Karpas-422 (cell line): ENCODE results near the gene WDR86. TPM values are rescaled to one million over a fixed set of nuclear protein-coding genes. Genes with fewer than 3 reads are reported as not detected.

ENCODE experiments used
- DNase-seq: peaks from one replicate; pipeline ENCODE4 v3.0.0-alpha.2; 2015
- H2AFZ ChIP-seq: fragments of 200-600 bp; sonication (generic); 2 replicates; pipeline ENCODE4 v1.6.1; 2014; ENCODE audit warnings: antibody characterized with exemption, low read length, mixed read lengths
- H3K27ac ChIP-seq: fragments of 200-600 bp; sonication (generic); 2 replicates; pipeline ENCODE4 v1.5.1; 2014; ENCODE audit warnings: mild to moderate bottlenecking, low read length, moderate library complexity
- H3K27me3 ChIP-seq: fragments of 200-600 bp; sonication (generic); 2 replicates; pipeline ENCODE4 v1.6.1; 2014; ENCODE audit warnings: low read length, mixed read lengths
- H3K36me3 ChIP-seq: fragments of 200-600 bp; sonication (generic); 2 replicates; pipeline ENCODE4 v1.6.1; 2014; ENCODE audit warnings: low read length, mixed read lengths; ENCODE audit not compliant: insufficient read depth
- H3K4me1 ChIP-seq: fragments of 200-600 bp; sonication (generic); 2 replicates; pipeline ENCODE4 v1.6.1; 2014; ENCODE audit warnings: mild to moderate bottlenecking, low read length, mixed read lengths
- H3K4me2 ChIP-seq: fragments of 200-600 bp; sonication (generic); 2 replicates; pipeline ENCODE4 v1.6.1; 2014; ENCODE audit warnings: low read length, low read depth, mild to moderate bottlenecking; ENCODE audit not compliant: poor library complexity, severe bottlenecking
- H3K4me3 ChIP-seq: fragments of 200-600 bp; sonication (generic); 2 replicates; pipeline ENCODE4 v1.5.1; 2014; ENCODE audit warnings: mild to moderate bottlenecking, antibody characterized with exemption, low read length, mixed read lengths
- H3K79me2 ChIP-seq: fragments of 200-600 bp; sonication (generic); 2 replicates; pipeline ENCODE4 v1.6.1; 2014; ENCODE audit warnings: mild to moderate bottlenecking, low read length, mixed read lengths
- H3K9ac ChIP-seq: fragments of 200-600 bp; sonication (generic); 2 replicates; pipeline ENCODE4 v1.6.0; 2014; ENCODE audit warnings: low read length
- H3K9me2 ChIP-seq: fragments of 200-600 bp; sonication (generic), shearing (Covaris generic); replicated peaks from 2 replicates; pipeline ENCODE4 v1.6.0; 2014; ENCODE audit warnings: mild to moderate bottlenecking, low read length, moderate library complexity; ENCODE audit not compliant: insufficient read depth
- H3K9me3 ChIP-seq: fragments of 300-700, 200-600 bp; sonication (generic); 2 replicates; pipeline ENCODE4 v1.6.1; 2014; ENCODE audit warnings: low read length, mixed read lengths
- H4K20me1 ChIP-seq: fragments of 200-600 bp; sonication (generic); 2 replicates; pipeline ENCODE4 v1.6.1; 2014; ENCODE audit warnings: mild to moderate bottlenecking, antibody characterized with exemption, low read length, low read depth; ENCODE audit not compliant: insufficient read depth
- total RNA-seq: library from RNA; depleted of rRNA; stranded (reverse); fragments of >200 nt; shearing (Covaris generic); gene quantifications from 2 replicates; pipeline ENCODE4 v1.2.3, GENCODE V29; 2014; ENCODE audit warnings: low replicate concordance

WDR86 gene
- total RNA-seq, 1 experiment from 2014 or later: not detected

GRCh38 chr7:151389768-151390597 lies 19.9 kb downstream of the WDR86 start:
- H3K4me1 ChIP-seq: no peaks in the 10 kb centered on the region

DNA sequence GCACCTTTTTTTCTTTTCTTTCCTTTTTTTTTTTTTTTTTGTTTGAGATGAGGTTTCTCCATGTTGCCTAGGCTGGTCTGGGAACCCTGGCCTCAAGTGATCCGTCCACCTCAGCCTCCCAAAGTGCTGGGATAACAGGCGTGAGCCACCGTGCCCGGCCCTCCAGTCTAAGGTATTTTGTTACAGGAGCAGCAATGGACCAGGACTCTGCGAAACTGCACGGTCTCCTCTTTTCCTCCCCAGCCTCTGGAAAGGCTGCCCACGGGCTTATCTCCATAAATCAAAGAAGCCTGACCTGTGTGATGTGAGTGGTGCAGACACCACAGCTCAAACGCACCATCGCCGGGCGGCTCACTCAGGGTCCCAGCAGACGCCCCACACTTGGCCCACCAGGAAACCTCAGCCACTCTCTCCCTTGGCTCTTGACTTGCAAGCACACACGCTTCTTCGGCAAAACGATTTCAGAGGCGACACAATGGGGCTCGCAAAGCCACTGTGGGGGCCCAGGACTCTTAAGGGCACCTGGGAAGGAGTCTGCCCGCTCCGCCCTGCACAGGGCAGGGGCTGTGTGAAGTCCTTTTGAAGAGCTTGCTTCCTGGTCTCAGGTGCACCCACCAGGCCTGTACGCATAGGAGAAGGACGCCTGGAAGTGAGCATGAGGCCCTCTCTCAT lies 20.6 kb downstream of the WDR86 start:
- H3K27ac ChIP-seq: no peak overlapping the region
- no peaks in the 10 kb centered on the region for H3K4me1 ChIP-seq
- H3K9me2 ChIP-seq: no peaks in the 10 kb centered on the region
- H3K79me2 ChIP-seq: no peaks in the 10 kb centered on the region
- H4K20me1 ChIP-seq: no peaks in the 10 kb centered on the region
- no peaks in the 10 kb centered on the region for H3K9me3 ChIP-seq
- no peak for DNase-seq
- H3K36me3 ChIP-seq: no peaks in the 10 kb centered on the region
- no peaks in the 10 kb centered on the region for H3K27me3 ChIP-seq
- H3K4me3 ChIP-seq: no peak overlapping the region
- no peak overlapping the region for H3K9ac ChIP-seq
- H2AFZ ChIP-seq: no peak overlapping the region
- no peak overlapping the region for H3K4me2 ChIP-seq

More at GRCh38 chr7:151389768-151390597, 19.9 kb downstream of the WDR86 start:
- Histone ChIP-seq H3K9me2 (no peaks in the 10 kb centered on the region), H2AFZ (no peak overlapping the region), H3K27ac (no peak overlapping the region), H3K27me3 (no peaks in the 10 kb centered on the region), H3K9ac (no peak overlapping the region), H3K4me2 (no peak overlapping the region), H3K9me3 (no peaks in the 10 kb centered on the region), H4K20me1 (no peaks in the 10 kb centered on the region), H3K79me2 (no peaks in the 10 kb centered on the region), H3K4me3 (no peak overlapping the region), H3K36me3 (no peaks in the 10 kb centered on the region)
- DNase-seq: no peak

DNA sequence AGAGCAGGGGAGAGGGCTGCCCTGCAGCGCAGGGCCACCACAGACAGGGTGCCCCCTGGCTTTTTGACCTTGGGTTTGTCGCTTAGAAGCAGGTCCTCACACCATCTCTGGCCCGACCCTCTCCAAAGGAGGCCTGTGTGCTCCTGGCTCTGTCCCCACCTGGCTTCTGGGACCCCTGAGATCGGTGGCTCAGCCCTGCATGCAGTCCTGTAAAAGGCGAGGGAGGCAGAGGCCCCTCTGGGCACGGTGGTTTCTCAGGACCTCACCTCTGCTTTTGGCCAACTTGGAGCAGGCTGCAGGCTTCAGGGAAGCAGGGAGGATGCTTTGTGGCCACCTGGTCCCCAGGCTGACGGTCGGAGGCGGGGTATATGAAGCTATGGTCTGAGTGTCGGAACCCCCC lies 21.4 kb downstream of the WDR86 start:
- Histone ChIP-seq H3K79me2 (no peaks in the 10 kb centered on the region), H3K9me3 (no peaks in the 10 kb centered on the region), H3K9ac (no peak overlapping the region), H4K20me1 (no peaks in the 10 kb centered on the region), H3K4me3 (no peak overlapping the region), H3K27me3 (no peaks in the 10 kb centered on the region), H3K4me2 (no peak overlapping the region), H3K4me1 (no peaks in the 10 kb centered on the region), H3K36me3 (no peaks in the 10 kb centered on the region), H3K27ac (no peak overlapping the region), H3K9me2 (no peaks in the 10 kb centered on the region), H2AFZ (no peak overlapping the region)
- DNase-seq: no peak

DNA sequence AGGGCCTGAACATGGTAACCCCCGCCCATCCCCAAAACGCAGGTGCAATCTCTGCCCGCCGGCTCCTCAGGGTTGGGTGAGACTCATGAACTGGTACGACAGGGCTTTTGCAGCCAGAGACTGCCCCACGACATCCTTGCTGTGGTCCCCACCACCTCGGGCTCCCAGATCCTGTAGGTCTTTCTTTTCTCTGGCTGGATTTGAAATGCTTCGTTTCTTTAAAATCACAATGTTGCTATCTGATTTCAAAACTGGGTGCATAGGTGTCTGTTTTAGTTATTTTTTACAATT lies 21.9 kb downstream of the WDR86 start:
- H2AFZ ChIP-seq: no peak overlapping the region
- no peak overlapping the region for H3K27ac ChIP-seq

DNA sequence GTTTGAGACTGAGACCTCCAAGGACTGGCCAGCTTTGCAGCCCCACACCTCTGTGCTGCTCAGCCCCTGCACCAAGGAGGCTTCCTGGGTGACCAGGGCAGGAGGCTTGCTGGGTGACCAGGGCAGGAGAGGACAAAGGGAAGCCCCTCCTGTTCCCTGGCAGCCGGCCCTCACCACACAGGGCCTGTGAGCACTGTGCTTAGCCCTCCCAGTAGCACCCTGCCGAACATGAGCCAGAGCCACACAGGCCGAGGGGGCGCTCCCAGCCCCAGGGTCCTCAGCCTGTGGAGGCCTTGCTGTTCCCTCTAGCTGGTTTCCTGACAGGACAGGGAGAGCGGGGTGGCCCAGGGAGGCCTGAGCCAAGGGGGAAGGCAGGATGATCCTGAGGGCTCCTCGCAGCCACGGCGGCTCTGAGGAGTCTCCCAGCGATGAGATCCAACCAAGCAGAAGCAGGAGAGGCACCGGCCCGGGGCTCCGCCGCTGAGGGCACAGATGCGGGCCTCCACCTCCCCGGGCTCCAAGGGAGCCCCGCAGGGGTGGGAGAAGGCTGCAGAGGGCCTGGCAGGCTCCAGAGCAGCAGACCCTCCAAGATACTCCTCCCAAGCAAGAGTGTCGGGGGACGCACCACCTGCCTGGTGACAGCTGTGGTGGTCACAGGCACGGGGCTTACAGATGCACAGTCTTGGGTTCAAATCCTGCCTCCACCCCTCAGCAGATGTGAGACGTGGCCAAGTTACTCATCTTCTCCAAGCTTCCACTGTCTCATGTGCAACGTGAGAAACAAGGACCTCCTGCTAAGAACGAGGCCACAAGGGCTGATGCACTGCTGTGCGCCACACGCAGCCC lies 22.5 kb downstream of the WDR86 start:
- H3K79me2 ChIP-seq: no peaks in the 10 kb centered on the region
- no peak overlapping the region for H3K4me3 ChIP-seq
- no peak for DNase-seq
- H3K4me1 ChIP-seq: no peaks in the 10 kb centered on the region
- H4K20me1 ChIP-seq: no peaks in the 10 kb centered on the region
- H3K36me3 ChIP-seq: no peaks in the 10 kb centered on the region
- H3K9ac ChIP-seq: no peak overlapping the region
- H3K9me2 ChIP-seq: no peaks in the 10 kb centered on the region
- no peaks in the 10 kb centered on the region for H3K9me3 ChIP-seq
- H3K27me3 ChIP-seq: no peaks in the 10 kb centered on the region
- no peak overlapping the region for H2AFZ ChIP-seq
- H3K27ac ChIP-seq: no peak overlapping the region
- no peak overlapping the region for H3K4me2 ChIP-seq

More for the DNA sequence above, 21.9 kb downstream of the WDR86 start:
- H3K27me3 ChIP-seq: no peaks in the 10 kb centered on the region
- H3K9me3 ChIP-seq: no peaks in the 10 kb centered on the region
- H3K36me3 ChIP-seq: no peaks in the 10 kb centered on the region
- no peaks in the 10 kb centered on the region for H3K79me2 ChIP-seq
- H3K4me3 ChIP-seq: no peak overlapping the region
- H3K9ac ChIP-seq: no peak overlapping the region
- H3K4me2 ChIP-seq: no peak overlapping the region
- no peak for DNase-seq
- no peaks in the 10 kb centered on the region for H3K9me2 ChIP-seq
- H3K4me1 ChIP-seq: no peaks in the 10 kb centered on the region
- no peaks in the 10 kb centered on the region for H4K20me1 ChIP-seq

DNA sequence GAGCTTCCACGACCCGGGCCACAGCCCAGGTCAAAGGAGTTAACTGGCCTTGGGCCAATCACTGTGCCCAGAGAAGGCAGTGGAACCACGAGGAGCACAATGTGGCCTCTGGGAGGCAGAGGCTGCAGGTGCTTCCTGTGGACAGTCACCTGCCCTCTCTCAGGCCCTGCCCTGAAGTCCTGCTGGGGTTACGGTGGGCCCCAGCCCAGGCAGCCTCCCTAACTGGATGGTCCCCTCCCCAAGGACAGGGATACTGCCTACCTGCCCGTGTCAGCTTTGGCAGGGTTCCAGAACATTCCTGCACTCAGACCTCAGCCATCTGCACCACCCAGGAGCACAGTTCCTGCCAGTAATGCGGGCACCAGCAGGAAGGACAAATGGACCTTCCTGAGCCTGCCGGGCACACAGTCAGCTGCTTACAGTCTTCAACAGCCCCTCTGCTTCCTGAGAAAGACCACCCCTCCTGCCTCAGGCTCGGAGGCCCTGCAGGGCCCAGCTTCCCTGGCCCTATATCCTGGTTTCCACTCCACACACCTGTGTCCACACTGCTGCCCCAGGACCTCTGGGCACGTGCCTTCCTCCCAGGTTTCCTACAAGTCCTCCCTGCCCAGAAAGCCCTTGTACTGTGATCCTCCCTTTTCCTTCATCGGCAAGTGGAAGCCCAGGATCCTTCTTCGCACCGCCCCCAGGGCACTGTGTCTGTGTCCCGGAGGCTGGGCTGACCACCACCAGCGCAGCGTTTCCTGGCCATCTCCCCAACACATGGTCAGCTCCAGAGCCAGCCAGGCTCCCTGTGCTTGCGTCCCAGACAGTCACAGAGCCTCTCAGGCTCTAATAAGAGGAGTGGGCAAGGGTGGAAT lies 23.3 kb downstream of the WDR86 start:
- Histone ChIP-seq H3K9me3 (no peaks in the 10 kb centered on the region), H3K36me3 (no peaks in the 10 kb centered on the region), H3K9me2 (no peaks in the 10 kb centered on the region), H3K4me3 (no peak overlapping the region), H3K79me2 (no peaks in the 10 kb centered on the region), H3K27me3 (no peaks in the 10 kb centered on the region), H3K4me2 (no peak overlapping the region), H3K9ac (no peak overlapping the region), H4K20me1 (no peaks in the 10 kb centered on the region), H2AFZ (no peak overlapping the region), H3K27ac (no peak overlapping the region), H3K4me1 (peaks cover under 1% of the 10 kb centered on the region; the same call in 1 of the 2 replicates)
- no peak for DNase-seq

DNA sequence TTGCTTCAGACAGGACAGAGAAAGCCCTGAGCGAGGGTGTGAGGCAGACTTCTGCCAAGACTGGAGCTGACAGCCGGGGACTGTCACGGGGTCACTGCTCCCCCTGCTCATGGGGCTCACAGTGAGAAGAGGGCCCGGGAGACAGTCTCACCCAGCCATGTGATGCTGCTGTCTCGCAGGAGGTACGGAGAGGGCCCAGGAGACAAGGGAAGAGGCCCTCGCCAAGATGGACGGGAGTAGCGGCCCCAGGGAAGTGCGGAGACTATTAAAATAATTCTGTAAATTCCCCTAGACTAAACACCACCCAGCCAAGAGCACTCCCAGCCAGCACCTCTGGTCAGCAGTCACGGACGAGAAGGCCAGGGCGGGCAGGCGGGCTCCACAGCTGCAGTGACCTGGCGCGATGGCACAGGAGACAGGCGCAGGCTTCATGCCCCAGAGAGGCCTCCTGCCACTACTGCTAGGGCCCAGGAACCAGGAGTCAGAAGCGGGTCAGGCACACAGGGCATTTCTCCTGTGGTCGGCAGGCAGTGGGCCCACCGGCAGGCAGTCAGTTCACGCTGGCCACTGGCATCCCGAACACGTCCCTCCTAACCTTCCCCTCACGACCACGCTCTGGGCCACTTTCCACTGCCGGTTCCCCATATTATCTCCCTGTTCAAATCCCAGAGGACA lies 24.1 kb downstream of the WDR86 start:
- H3K27ac ChIP-seq: no peak overlapping the region
- H3K36me3 ChIP-seq: no peaks in the 10 kb centered on the region
- no peaks in the 10 kb centered on the region for H3K27me3 ChIP-seq
- H2AFZ ChIP-seq: no peak overlapping the region
- H3K4me1 ChIP-seq: peaks cover 8% of the 10 kb centered on the region
- no peaks in the 10 kb centered on the region for H3K9me3 ChIP-seq
- no peaks in the 10 kb centered on the region for H3K79me2 ChIP-seq
- no peak for DNase-seq
- no peak overlapping the region for H3K4me3 ChIP-seq
- no peaks in the 10 kb centered on the region for H4K20me1 ChIP-seq
- no peak overlapping the region for H3K4me2 ChIP-seq
- no peaks in the 10 kb centered on the region for H3K9me2 ChIP-seq
- no peak overlapping the region for H3K9ac ChIP-seq
